ENCODE data around the gene GNL1.

The GNL1 gene

DNA sequence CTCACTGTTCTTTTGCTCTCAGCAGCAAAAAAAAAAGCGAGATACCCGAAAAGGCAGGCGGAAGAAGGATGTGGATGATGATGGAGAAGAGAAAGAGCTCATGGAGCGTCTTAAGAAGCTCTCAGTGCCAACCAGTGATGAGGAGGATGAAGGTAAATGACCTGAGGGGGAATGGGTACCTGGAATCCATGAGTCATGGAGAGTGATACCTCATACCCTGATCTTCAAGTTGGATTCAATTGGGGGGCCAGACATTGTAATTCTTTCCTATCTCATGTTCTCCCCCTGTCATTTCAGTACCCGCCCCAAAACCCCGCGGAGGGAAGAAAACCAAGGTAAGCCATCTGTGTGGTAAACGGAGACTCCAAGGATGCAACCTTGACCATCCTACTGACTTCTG, 21.8 kb upstream of the GNL1 start:
- Histone ChIP-seq H3K9me3 (ENCODE audit: control insufficient read depth, insufficient read depth, low read length) (no peaks in the 10 kb centered on the region), H3K4me1 (ENCODE audit: insufficient read depth, low read length) (no peaks in the 10 kb centered on the region), H3K9ac (ENCODE audit: low read depth, low read length) (no peak overlapping the region), H3K36me3 (ENCODE audit: insufficient read depth, low read length) (peaks cover 39% of the 10 kb centered on the region)

DNA sequence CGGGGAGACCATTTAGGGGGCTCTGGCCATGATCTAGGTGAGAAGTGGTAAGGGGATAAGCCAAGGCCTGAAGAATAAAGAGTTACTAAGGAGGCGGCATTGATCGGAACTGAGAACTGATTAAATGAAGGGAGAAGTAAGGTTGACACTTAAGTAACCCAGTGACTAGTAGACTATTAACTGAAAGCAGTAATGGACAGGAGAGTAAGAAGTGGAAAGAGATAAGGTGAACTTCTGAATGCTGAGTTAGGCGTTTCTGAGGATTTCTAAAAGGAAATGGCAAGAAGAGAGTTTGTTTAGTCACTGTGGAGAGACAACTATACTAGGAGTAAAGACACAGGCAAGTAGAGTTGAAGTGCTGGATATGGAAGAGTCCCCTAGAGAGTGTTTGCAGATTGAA, 16.8 kb upstream of the GNL1 start:
- Histone ChIP-seq H3K9ac (ENCODE audit: low read depth, low read length) (no peak overlapping the region), H3K4me1 (ENCODE audit: insufficient read depth, low read length) (peaks cover 6% of the 10 kb centered on the region), H3K9me3 (ENCODE audit: control insufficient read depth, insufficient read depth, low read length) (no peaks in the 10 kb centered on the region), H3K36me3 (ENCODE audit: insufficient read depth, low read length) (peaks cover 21% of the 10 kb centered on the region)

DNA sequence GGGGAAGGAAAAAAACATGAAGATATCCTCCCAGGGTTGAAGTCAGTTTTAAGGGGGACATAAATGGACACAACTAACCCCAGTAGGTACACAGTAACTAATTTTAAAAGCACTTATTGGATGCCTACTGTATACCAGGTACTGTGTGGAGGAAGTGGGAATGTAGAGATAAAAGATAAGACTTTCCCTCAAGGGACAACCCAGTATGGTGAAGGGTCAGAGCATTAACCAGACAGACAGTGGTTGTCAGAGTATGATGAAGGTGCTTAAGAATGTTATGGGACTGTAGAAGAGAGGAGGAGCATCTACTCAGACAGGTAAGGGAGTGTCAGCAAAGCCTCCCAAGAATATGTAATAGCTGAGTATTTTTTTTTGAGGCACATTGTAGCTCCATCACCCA, 15.9 kb upstream of the GNL1 start:
- H3K9me3 ChIP-seq (ENCODE audit: control insufficient read depth, insufficient read depth, low read length): no peaks in the 10 kb centered on the region
- peak overlapping the region; percentile 89 for H3K9ac ChIP-seq (ENCODE audit: low read depth, low read length)
- peaks cover 12% of the 10 kb centered on the region for H3K36me3 ChIP-seq (ENCODE audit: insufficient read depth, low read length)
- peaks cover 6% of the 10 kb centered on the region for H3K4me1 ChIP-seq (ENCODE audit: insufficient read depth, low read length)

DNA sequence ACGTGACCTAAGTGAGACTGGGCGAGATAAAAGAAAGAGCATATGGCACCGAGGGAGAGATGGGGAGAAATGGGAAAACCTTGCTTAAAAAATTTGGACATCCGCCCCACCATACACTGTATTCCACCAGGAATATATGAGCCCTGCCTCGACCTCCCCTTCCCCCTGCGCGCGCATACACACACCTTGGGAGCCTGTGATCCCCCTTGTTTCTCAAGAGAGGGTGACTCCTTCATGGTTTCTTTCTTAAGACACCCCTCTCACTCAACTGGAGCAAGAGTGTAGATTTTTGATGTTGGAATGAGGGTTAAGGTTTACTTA, 15.4 kb upstream of the GNL1 start:
- Histone ChIP-seq H3K4me1 (ENCODE audit: insufficient read depth, low read length) (peaks cover 6% of the 10 kb centered on the region), H3K36me3 (ENCODE audit: insufficient read depth, low read length) (peaks cover 8% of the 10 kb centered on the region), H3K9ac (ENCODE audit: low read depth, low read length) (peak overlapping the region; percentile 89), H3K9me3 (ENCODE audit: control insufficient read depth, insufficient read depth, low read length) (no peaks in the 10 kb centered on the region)

DNA sequence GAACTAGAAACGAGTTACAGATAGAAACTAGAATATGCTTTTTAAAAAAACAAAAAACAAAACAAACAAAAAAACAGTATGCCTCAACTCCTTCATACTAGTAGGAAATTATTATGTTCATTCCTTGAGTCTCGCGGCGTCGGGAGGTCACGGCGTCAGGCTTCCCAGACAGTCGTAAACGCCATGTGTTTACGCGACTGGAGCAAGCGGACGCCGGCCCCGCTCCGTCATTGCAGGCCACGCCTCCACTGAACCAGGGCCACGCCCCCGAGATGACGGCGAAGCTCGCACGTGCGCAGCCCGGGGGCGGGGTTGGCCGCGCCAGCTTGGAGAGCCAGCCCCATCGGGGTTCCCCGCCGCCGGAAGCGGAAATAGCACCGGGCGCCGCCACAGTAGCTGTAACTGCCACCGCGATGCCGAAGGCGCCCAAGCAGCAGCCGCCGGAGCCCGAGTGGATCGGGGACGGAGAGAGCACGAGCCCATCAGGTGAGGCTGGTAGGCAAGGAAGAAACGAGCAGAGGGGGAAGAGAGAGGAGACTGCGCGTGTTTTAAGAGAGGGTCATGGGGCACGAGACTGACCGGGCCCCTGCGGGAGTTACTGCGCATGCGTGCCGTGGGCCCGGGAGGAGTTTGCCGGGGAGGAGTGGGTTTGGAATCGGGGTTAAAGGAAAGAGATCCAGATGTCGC, 14.9 kb upstream of the GNL1 start, which contains the start of gene ABCF1:
ABCF1 (plus strand) TSS at position 368 of the 687 bp plus-strand sequence; CDS start at position 414, 46 bp downstream.
- Histone ChIP-seq H3K9me3 (ENCODE audit: control insufficient read depth, insufficient read depth, low read length) (no peaks in the 10 kb centered on the region), H3K36me3 (ENCODE audit: insufficient read depth, low read length) (peaks cover 8% of the 10 kb centered on the region), H3K4me1 (ENCODE audit: insufficient read depth, low read length) (peaks cover 6% of the 10 kb centered on the region), H3K9ac (ENCODE audit: low read depth, low read length) (peak within 1 kb of the TSS; percentile 89)

DNA sequence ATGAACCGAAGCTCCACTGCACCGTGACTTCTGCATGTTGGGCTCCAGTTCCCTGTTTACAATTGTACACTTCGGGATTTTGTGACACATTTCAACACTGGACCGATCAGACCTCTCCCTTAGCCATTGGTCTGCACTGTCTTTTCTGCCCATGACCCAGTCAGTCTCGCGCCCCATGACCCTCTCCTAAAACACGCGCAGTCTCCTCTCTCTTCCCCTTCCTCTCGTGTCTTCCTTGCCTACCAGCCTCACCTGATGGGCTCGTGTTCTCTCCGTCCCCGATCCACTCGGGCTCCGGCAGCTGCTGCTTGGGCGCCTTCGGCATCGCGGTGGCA, 14.4 kb upstream of the GNL1 start:
- H3K4me1 ChIP-seq (ENCODE audit: insufficient read depth, low read length): peaks cover 6% of the 10 kb centered on the region
- H3K9me3 ChIP-seq (ENCODE audit: control insufficient read depth, insufficient read depth, low read length): no peaks in the 10 kb centered on the region
- H3K36me3 ChIP-seq (ENCODE audit: insufficient read depth, low read length): peaks cover 8% of the 10 kb centered on the region
- H3K9ac ChIP-seq (ENCODE audit: low read depth, low read length): peak overlapping the region; percentile 89

DNA sequence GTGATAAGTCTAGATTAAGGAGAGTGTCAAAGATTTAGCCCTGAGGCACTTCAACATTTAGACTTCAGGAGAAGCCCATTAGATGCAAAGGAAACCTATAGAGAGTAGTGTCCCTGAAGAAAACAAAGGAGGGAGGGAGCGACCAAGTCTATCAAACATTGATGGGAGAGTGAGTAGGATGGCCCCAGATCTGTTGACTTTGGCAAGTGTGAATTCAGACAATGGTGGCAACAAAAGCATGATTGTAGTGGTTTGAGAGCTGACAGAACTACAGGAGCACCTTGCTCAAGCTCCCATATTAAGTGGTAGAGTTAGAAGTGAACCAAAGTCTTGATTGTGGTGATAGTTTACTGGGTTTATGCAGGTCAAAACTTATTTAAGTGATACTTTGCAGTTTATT, 14.0 kb upstream of the GNL1 start:
- Histone ChIP-seq H3K4me1 (ENCODE audit: insufficient read depth, low read length) (peaks cover 6% of the 10 kb centered on the region), H3K36me3 (ENCODE audit: insufficient read depth, low read length) (peaks cover 4% of the 10 kb centered on the region; the same call in 1 of the 2 replicates), H3K9ac (ENCODE audit: low read depth, low read length) (peak overlapping the region; percentile 89), H3K9me3 (ENCODE audit: control insufficient read depth, insufficient read depth, low read length) (no peaks in the 10 kb centered on the region)

DNA sequence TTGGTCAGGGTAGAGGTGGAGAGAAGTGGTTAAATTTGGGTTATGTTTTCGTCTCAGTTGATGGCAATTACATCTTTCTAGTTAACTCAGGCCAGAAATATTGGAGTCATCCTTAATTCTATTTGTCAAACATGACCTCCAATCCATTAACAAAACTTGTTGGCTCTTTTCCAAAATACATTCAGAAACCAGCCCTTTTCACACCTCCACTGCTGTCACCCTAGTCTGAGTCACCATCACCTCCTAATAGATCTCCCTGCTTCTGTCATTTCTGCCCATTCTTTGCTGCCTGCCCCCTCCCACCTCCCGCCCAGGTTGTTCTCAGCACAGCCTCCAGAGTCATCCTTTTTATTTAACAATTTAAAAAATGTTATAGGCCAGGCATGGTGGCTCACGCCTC, 12.0 kb upstream of the GNL1 start:
- peaks cover 6% of the 10 kb centered on the region for H3K4me1 ChIP-seq (ENCODE audit: insufficient read depth, low read length)
- no peaks in the 10 kb centered on the region for H3K9me3 ChIP-seq (ENCODE audit: control insufficient read depth, insufficient read depth, low read length)
- peaks cover 5% of the 10 kb centered on the region for H3K36me3 ChIP-seq (ENCODE audit: insufficient read depth, low read length)
- H3K9ac ChIP-seq (ENCODE audit: low read depth, low read length): no peak overlapping the region

DNA sequence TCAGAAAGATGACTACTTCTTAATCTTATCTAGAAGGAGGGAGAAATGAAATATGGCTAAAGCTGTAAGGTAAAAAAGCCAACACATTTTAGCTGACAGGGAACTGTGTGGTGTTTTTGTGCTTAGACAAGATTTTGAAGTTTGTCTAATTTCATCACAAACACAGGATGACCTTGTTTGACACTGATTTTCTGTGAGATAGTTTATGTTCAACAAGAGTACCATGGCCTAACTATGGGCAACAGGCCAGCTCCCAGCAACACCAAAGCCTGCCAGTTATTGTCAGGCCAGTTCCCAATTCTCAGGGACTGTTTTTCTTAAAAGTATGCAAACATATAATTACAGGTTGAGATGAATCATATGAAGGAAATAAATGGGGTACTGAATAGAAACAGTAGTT, 9.5 kb upstream of the GNL1 start:
- Histone ChIP-seq H3K9me3 (ENCODE audit: control insufficient read depth, insufficient read depth, low read length) (no peaks in the 10 kb centered on the region), H3K36me3 (ENCODE audit: insufficient read depth, low read length) (peaks cover 13% of the 10 kb centered on the region), H3K9ac (ENCODE audit: low read depth, low read length) (no peak overlapping the region), H3K4me1 (ENCODE audit: insufficient read depth, low read length) (no peaks in the 10 kb centered on the region)

DNA sequence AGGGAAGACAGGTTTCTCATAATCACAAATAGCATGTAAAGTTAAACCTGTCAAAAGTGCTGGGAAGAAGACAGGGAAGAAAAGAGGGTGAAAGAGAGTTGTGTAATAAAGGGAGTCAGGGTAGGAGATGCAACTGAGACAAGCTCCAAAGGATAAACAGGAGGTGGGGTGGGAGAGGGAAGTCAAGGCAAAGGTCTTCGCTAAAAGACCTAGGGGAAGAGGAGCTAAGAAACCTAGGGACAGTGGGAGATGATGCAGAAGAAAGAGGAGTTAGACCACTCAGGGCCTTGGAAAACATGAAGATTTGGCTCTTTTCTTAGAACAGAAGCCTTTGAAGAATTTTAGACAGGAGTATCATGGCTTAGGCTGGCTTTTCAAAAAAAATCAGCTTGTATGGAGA, 7.8 kb upstream of the GNL1 start:
- H3K36me3 ChIP-seq (ENCODE audit: insufficient read depth, low read length): peaks cover 13% of the 10 kb centered on the region
- H3K4me1 ChIP-seq (ENCODE audit: insufficient read depth, low read length): no peaks in the 10 kb centered on the region
- H3K9ac ChIP-seq (ENCODE audit: low read depth, low read length): no peak overlapping the region
- H3K9me3 ChIP-seq (ENCODE audit: control insufficient read depth, insufficient read depth, low read length): no peaks in the 10 kb centered on the region

DNA sequence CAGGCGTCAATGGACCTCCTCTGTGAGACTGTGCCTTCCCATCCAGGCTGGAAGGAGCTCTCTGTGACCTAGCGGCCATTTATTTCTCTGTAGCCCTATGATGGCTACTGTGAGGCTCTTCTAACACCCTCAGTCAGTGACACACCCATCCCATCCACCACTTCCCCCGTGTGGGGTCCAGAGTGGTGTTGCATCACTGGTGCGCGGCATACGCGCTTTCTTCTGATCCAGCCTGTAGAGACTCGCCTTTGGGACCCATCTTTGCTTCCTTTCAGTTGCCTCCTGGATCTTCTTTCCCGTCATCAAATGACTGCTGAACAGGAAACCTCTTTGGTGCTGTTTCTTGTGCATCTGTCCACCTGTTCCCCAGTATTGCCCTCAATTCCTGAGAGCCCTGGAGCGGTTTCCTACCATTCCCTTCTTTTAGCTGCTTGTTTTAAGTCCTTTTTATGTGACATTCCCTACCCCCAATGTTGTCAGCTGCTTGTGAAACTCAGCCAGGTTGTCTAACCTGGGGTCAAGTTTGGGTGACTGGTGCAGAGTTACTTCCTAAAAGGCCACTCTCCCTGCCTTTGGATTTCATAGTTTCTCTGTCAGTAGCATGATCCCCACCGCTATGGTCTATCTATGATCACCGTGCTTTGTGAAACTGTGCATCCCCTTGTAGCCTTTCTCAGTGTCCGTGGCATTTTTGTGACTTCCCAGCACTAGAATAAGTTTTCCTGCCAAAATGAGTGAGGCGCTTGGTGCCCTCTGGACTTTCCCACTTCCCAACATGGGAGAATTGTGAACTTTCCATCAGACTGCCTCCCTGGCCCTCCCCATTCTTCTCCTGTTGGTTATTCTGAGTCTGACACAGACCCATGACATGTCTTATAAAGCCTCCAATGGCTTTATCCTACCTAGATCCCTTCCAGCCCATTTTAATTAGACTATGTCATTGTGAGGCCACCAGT, 6.5 kb upstream of the GNL1 start:
- H3K9me3 ChIP-seq (ENCODE audit: control insufficient read depth, insufficient read depth, low read length): no peaks in the 10 kb centered on the region
- H3K9ac ChIP-seq (ENCODE audit: low read depth, low read length): no peak overlapping the region
- H3K4me1 ChIP-seq (ENCODE audit: insufficient read depth, low read length): peaks cover 5% of the 10 kb centered on the region; the same call in 1 of the 2 replicates
- H3K36me3 ChIP-seq (ENCODE audit: insufficient read depth, low read length): peaks cover 13% of the 10 kb centered on the region

DNA sequence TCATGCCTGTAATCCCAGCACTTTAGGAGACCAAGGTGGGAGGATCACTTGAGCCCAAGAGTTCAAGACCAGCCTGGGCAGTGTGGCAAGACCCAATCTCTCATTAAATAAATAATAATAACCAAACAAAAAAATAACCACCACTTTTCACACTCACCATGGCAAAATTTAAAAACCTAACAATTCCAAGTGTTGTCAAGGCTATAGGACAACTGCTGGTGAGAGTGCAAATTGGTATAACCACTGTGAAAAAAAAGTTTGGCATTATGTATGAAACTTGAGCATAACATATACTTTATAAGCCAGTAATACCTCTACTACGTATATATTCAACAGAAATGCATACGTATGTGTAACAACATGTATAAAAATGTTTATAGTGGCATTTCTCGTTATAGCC, 4.6 kb upstream of the GNL1 start:
- peaks cover 13% of the 10 kb centered on the region for H3K36me3 ChIP-seq (ENCODE audit: insufficient read depth, low read length)
- no peak overlapping the region for H3K9ac ChIP-seq (ENCODE audit: low read depth, low read length)
- H3K9me3 ChIP-seq (ENCODE audit: control insufficient read depth, insufficient read depth, low read length): no peaks in the 10 kb centered on the region
- peaks cover 5% of the 10 kb centered on the region; the same call in 1 of the 2 replicates for H3K4me1 ChIP-seq (ENCODE audit: insufficient read depth, low read length)

DNA sequence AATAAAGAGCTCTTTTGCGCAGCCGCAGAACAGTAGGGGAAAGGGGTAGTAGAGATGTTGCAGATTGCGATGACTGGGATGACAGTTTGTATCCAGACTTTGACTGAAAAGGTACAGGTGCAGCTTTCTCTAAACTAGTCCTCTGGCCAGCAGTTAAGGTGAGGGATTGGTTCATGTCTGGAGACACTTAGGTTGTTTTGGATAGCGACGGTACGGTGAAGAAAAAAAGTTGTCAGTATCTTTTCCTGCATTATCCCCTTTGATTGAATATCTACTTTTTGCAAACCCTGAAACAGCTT, 1.3 kb upstream of the GNL1 start:
- H3K36me3 ChIP-seq (ENCODE audit: insufficient read depth, low read length): peaks cover 16% of the 10 kb centered on the region
- no peaks in the 10 kb centered on the region for H3K9me3 ChIP-seq (ENCODE audit: control insufficient read depth, insufficient read depth, low read length)
- peak overlapping the region; percentile 90 for H3K9ac ChIP-seq (ENCODE audit: low read depth, low read length)
- peaks cover 12% of the 10 kb centered on the region; the same call in 1 of the 2 replicates for H3K4me1 ChIP-seq (ENCODE audit: insufficient read depth, low read length)

DNA sequence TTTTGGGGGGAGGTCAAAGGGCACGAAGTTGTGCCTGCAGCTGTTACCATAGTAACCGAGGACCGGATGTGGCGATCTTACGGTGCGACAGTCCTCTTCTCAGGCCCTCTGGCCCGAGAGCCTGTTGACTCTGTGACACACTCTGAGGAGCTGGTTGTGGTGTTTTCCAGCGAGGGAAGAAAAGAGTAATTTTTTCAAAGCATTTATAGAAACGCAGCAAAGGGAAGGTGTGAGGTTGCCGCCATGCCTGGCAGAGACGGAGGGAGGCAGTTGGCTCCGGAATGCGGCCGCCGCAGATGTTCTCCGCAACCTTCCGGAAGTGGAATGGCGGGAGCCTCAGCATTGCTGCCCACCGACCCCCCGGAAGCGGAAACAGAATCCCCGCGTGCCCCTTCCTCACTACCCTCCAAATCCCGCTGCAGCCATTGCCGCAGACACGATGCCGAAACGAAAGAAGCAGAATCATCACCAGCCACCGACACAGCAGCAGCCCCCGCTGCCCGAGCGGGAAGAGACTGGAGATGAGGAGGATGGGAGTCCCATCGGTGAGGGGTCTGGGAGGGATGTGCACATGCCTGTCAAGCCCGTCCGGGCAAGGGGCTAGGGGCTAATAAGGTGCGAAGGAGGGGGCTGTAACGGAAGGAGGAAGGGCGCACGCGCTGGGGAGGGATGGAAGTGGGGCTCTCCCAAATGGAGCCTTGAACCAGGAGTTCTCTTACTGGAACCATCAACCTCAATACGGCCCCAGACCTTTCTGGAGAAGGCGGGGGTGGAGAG, 805 bp upstream of the GNL1 start, which contains the start of gene PRR3:
PRR3 (plus strand) TSS at position 390 of the 777 bp plus-strand sequence; CDS start at position 440, 50 bp downstream.
- H3K4me1 ChIP-seq (ENCODE audit: insufficient read depth, low read length): peaks cover 12% of the 10 kb centered on the region; the same call in 1 of the 2 replicates
- peaks cover 15% of the 10 kb centered on the region for H3K36me3 ChIP-seq (ENCODE audit: insufficient read depth, low read length)

More for the DNA sequence above, 805 bp upstream of the GNL1 start, which contains the start of gene PRR3:
- Histone ChIP-seq H3K9ac (ENCODE audit: low read depth, low read length) (peak within 1 kb of the TSS; percentile 90), H3K9me3 (ENCODE audit: control insufficient read depth, insufficient read depth, low read length) (no peaks in the 10 kb centered on the region)

Measured in ES-I3 (cell line).